Left hindlimb (tissue), 1 donor: Measurements from ENCODE around the gene SAT1.

Experiments
- DNase-seq: peaks from one replicate; pipeline ENCODE4 v3.0.0-alpha.2; 2018

Gene SAT1

GRCh38 chrX:23779025-23779424 lies 3.9 kb upstream of the SAT1 start:
- DNase-seq: no peak

DNA sequence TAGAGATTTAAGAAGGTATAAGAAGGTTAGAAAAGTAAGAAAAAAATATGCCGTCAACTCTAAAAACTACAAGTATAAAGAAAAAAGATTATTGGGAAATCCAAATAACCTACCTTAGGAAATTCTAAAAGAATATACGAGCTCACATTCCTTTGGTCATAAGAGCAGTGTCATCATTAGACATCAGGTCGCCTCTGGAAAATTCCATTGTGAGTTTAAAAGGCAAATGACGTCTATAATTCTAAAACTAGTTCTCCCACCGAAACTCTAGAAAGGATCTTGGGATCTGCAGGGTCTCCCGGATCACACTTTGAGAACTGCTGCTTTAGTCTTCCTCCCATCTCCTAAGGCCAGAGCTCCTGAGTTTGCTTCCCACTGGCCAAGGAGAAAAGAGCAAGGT lies 518 bp upstream of the SAT1 start:
- DNase-seq: no peak

- peak; percentile 33 for DNase-seq
Observed at GRCh38 chrX:23783589-23784469, 856 bp downstream of the SAT1 start.

- no peak for DNase-seq
Observed at GRCh38 chrX:23784470-23785331, 1.7 kb downstream of the SAT1 start.

- no peak for DNase-seq
Observed at GRCh38 chrX:23785580-23785979, 2.6 kb downstream of the SAT1 start.

GRCh38 chrX:23786268-23786815 lies 3.4 kb downstream of the SAT1 start:
- no peak for DNase-seq

DNA sequence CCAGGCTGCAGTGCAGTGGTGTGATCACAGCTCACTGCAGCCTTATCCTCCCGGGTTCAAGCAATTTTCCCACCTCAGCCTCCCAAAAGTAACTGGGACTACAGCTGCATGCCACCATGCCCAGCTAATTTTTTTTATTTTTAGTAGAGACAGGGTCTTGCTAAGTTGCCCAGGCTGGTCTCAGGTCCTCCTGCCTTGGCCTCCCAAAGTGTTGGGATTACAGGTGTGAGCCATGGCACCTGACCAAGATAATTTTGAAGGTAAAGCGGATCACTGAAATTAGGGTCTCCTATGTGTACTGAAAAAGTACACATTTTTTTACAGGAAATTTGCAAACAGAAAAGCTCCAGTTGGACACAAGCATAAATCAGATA lies 4.8 kb downstream of the SAT1 start:
- no peak for DNase-seq

- DNase-seq: no peak
Observed at GRCh38 chrX:23788521-23788920, 5.5 kb downstream of the SAT1 start.

DNA sequence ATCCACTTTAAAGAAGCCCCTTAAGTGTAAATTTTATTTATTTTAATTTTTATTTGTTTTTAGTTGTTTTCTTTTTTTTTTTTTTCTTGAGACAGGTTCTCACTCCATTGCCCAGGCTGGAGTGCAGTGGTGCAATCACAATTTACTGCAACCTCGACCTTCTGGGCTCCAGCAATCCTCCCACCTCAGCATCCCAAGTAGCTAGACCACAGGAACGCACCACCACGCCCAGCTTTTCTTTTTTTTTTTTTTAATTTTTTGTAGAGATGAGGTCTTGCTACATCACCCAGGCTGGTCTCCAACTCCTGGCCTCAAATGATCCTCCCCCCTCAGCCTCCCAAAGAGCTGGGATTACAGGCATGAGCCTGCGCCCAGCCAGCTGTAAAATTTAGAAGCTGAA lies 6.0 kb downstream of the SAT1 start:
- DNase-seq: no peak

- no peak for DNase-seq
Observed at GRCh38 chrX:23789386-23790154, 6.6 kb downstream of the SAT1 start.

GRCh38 chrX:23790155-23790497 lies 7.2 kb downstream of the SAT1 start:
- no peak for DNase-seq

GRCh38 chrX:23792861-23793553 lies 10.0 kb downstream of the SAT1 start:
- DNase-seq: no peak

DNA sequence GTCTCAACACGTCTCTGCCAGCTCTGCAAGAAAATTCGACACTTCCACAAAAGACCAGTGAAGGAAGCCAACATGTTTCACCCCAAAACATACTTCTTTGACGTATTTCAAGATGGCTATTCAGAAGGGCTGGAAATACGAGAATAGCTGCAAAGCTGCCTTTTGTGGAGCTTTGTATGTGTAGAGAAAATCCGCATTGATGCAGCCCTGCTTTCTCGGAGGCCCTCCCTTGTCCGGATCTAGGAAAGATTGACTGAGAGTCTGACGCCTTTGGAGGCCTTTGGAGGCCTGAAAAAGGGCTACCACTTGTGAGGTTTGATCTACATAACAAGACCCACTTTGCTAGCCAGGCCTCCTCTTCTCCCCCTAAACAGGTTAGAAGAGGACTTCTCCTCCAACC lies 12.2 kb downstream of the SAT1 start:
- DNase-seq: no peak

DNA sequence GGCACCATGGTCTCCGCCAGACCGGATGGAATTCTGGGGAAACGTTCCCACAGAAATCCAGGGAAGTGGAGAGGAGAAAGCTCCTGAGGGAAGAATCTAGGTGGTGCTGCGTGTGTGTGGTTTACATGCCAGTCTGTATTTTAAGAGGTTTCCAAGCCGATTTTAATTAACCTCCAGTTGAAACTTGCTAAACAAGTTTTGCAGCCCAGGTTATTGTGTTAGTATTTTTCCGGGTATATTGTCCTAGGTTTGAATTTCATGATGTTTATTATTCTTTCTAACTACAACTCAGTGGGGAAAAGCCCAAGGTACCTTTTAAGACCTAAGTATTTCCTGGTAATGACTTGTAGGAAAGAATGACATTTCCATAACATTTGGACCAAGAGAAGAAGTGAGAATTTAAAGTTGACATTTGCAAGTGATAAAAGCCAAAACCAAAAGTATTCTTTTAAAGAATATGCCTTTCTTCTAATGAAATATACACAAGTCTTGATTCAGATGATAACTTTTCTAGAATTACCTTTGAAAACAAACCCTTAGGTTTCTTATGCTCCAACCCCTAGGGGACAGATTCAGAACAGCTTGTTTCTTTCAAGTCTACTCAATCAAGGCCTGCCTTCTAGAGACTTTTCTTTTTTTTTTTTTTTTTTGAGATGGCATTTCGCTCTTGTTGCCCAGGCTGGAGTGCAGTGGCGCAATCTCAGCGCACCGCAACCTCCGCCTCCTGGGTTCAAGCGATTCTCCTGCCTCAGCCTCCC lies 14.6 kb downstream of the SAT1 start:
- no peak for DNase-seq

- DNase-seq: no peak
Observed at GRCh38 chrX:23799469-23800065, 16.6 kb downstream of the SAT1 start.

DNA sequence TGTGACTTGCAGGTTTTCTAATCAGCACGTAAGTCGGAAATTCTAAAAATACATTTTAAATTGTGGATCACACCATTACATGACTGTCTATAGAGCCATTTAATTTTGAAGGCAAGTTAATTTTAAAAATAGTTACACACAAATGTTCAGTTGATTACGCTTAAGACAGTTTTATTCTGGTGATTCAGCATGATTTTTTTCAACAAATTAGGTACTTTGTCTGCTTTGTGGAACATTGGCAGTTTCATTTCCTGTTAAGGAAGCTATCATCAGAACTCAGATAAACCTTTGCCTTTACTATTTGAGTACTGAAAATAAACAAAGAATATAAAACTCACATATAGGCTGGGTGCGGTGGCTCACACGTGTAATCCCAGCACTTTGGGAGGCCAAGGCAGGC lies 19.5 kb downstream of the SAT1 start:
- DNase-seq: no peak

GRCh38 chrX:23803931-23804381 lies 21.0 kb downstream of the SAT1 start:
- no peak for DNase-seq

DNA sequence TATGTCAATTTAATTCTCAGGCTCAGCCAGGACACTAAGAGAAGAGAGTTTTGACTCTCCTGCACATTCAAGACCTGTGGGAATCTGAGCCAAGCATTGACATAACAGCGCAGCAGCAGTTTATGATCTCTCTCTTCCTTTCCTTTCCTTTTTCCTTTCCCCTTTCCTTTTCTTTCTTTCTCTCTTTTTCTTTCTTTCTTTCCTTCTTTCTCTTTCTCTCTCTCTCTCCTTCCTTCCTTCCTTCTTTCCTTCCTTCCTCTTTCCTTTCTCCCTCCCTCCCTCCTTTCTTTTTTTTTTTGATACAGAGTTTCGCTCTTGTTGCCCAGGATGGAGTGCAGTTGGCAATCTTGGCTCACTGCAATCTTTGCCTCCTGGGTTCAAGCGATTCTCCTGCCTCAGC lies 21.6 kb downstream of the SAT1 start:
- DNase-seq: no peak

GRCh38 chrX:23805389-23805788 lies 22.4 kb downstream of the SAT1 start:
- DNase-seq: no peak

DNA sequence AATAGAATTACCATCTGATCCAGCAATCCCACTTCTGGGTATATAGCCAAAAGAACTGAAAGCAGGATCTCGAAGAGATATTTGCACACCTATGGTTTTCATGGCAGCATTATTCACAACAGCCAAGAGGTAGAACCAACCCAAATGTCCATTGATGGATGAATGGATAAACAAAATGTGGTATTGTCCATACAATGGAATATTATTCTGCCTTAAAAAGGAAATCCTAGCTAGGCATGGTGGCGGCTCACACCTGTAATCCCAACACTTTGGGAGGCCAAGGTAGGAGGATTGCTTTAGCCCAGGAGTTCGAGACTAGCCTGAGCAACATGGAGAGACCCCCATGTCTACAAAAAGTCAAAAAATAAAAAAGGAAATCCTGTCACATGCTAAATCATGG lies 27.3 kb downstream of the SAT1 start:
- DNase-seq: no peak

- no peak for DNase-seq
Observed at GRCh38 chrX:23811108-23811651, 28.2 kb downstream of the SAT1 start.
